VCaP (cell line): ENCODE measurements around the gene AMOTL2.

Source experiments
- H3K27ac ChIP-seq: fragments of 450-650 bp; 2 replicates; pipeline ENCODE4 v1.5.1; 2017
- CTCF ChIP-seq: fragments of 450-650 bp; conservative IDR thresholded peaks from 2 replicates; pipeline ENCODE4 v1.5.1; 2017; ENCODE audit warnings: mild to moderate bottlenecking, moderate library complexity

Gene AMOTL2

GRCh38 chr3:134311265-134311664, 63.0 kb downstream of the AMOTL2 start:
- TF ChIP-seq CTCF, result no peak
- no peak overlapping the region for H3K27ac ChIP-seq

GRCh38 chr3:134309987-134310700, 64.1 kb downstream of the AMOTL2 start:
- H3K27ac ChIP-seq, result no peak overlapping the region
- TF ChIP-seq CTCF, result no peak

GRCh38 chr3:134308350-134308891, 65.8 kb downstream of the AMOTL2 start:
- TF ChIP-seq CTCF, result peak; percentile 97
- no peak overlapping the region; the same call in 1 of the 2 replicates for H3K27ac ChIP-seq

- H3K27ac ChIP-seq, result no peak overlapping the region
- no peak for TF ChIP-seq CTCF
These were observed 66.8 kb downstream of the AMOTL2 start for GRCh38 chr3:134307425-134307824.

- TF ChIP-seq CTCF, result no peak
These were observed 67.9 kb downstream of the AMOTL2 start for GRCh38 chr3:134306320-134306719.

More at GRCh38 chr3:134306320-134306719, 67.9 kb downstream of the AMOTL2 start:
- H3K27ac ChIP-seq, result no peak overlapping the region
